Kidney epithelial cell (primary cell): Measurements from ENCODE around the gene PDZD8. TPM values are rescaled to one million over a fixed set of nuclear protein-coding genes. Genes with fewer than 3 reads are reported as not detected.

Experiments
- DNase-seq: peaks from one replicate; pipeline ENCODE4 v3.0.0-alpha.2; 2010; ENCODE audit warnings: low read depth
- H3K27me3 ChIP-seq: 2 replicates; pipeline ENCODE4 v1.6.0; 2011; ENCODE audit warnings: low read length; ENCODE audit not compliant: control insufficient read depth, insufficient read depth
- H3K36me3 ChIP-seq: 2 replicates; pipeline ENCODE4 v1.5.1; 2011; ENCODE audit warnings: low read length; ENCODE audit not compliant: control insufficient read depth, insufficient read depth
- H3K4me3 ChIP-seq: 2 replicates; pipeline ENCODE4 v1.5.1; 2011; ENCODE audit warnings: low read depth, mild to moderate bottlenecking, control low read depth, low read length
- CTCF ChIP-seq: IDR thresholded peaks from 2 replicates; pipeline ENCODE4 v1.5.1; 2011; ENCODE audit warnings: mild to moderate bottlenecking, moderate library complexity, low read length, control low read depth, inconsistent platforms; ENCODE audit not compliant: insufficient read depth, poor library complexity, severe bottlenecking
- total RNA-seq: library from RNA; depleted of rRNA; stranded (reverse); fragments of >200 nt; gene quantifications from 2 replicates; pipeline ENCODE4 v1.2.3, GENCODE V29; 2015

Gene PDZD8
- total RNA-seq, 1 donor from 2014 or later, result 84.7 TPM

- no peak for TF ChIP-seq CTCF
- no peaks in the 10 kb centered on the region for H3K27me3 ChIP-seq
- DNase-seq, result no peak
- no peak overlapping the region for H3K4me3 ChIP-seq
- no peaks in the 10 kb centered on the region for H3K36me3 ChIP-seq
Measured at GRCh38 chr10:117400329-117400728, 25.1 kb upstream of the PDZD8 start.

GRCh38 chr10:117399341-117400196, 24.3 kb upstream of the PDZD8 start:
- no peak for TF ChIP-seq CTCF
- Histone ChIP-seq H3K36me3 (no peaks in the 10 kb centered on the region), H3K4me3 (no peak overlapping the region), H3K27me3 (no peaks in the 10 kb centered on the region)
- no peak for DNase-seq

- no peaks in the 10 kb centered on the region for H3K27me3 ChIP-seq
- no peaks in the 10 kb centered on the region for H3K36me3 ChIP-seq
- no peak for TF ChIP-seq CTCF
- DNase-seq, result no peak
- no peak overlapping the region for H3K4me3 ChIP-seq
Measured at GRCh38 chr10:117398029-117398428, 22.8 kb upstream of the PDZD8 start.

- Histone ChIP-seq H3K4me3 (no peak overlapping the region), H3K36me3 (no peaks in the 10 kb centered on the region), H3K27me3 (no peaks in the 10 kb centered on the region)
- TF ChIP-seq CTCF, result no peak
- DNase-seq, result no peak
Measured at GRCh38 chr10:117391436-117392205, 16.4 kb upstream of the PDZD8 start.

GRCh38 chr10:117390420-117390819, 15.2 kb upstream of the PDZD8 start:
- no peak for DNase-seq
- Histone ChIP-seq H3K36me3 (no peaks in the 10 kb centered on the region), H3K4me3 (no peak overlapping the region), H3K27me3 (no peaks in the 10 kb centered on the region)
- TF ChIP-seq CTCF, result no peak
